Stimulated activated CD8-positive, alpha-beta memory T cell treated with anti-CD3 and anti-CD28 coated beads, Interleukin-4, amount 100 ng/mL, for 48 hours (primary cell): ENCODE results near the gene CLEC19A.

Experiments
- DNase-seq: peaks from one replicate; pipeline ENCODE4 v3.0.0-alpha.2; 2020

CLEC19A gene

DNA sequence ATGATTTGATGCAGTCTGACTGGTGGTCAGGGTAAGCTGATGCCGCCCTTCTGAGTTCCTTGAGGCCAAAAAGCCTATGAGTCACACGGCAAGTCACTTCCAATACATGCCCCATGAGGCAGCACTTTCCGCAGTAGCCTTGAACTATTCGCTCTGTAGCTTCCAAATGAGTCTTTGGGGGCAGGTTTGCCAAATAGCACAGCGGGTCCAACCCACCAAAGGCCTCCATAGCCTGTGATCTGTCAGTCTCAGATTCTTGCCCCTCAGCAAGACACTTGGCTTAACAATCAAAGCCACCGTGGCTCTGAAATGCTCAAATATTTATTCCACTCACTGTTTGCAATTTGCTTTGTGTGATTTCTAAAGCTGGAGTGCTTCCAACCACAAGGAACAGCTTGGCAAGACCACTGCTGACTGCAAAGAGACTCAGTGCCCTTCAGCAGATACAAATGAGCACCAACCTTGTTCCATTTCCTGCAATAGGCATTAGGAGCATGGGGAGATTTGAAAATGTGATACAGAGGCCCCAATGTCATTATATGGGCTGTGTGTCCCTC lies 45.4 kb downstream of the CLEC19A start:
- no peak for DNase-seq

GRCh38 chr16:19331794-19332193 lies 46.3 kb downstream of the CLEC19A start:
- no peak for DNase-seq

- no peak for DNase-seq
Measured at GRCh38 chr16:19338335-19338734, 52.8 kb downstream of the CLEC19A start.

GRCh38 chr16:19344224-19344801 lies 58.8 kb downstream of the CLEC19A start:
- no peak for DNase-seq

- no peak for DNase-seq
Measured at GRCh38 chr16:19344980-19345379, 59.4 kb downstream of the CLEC19A start.

DNA sequence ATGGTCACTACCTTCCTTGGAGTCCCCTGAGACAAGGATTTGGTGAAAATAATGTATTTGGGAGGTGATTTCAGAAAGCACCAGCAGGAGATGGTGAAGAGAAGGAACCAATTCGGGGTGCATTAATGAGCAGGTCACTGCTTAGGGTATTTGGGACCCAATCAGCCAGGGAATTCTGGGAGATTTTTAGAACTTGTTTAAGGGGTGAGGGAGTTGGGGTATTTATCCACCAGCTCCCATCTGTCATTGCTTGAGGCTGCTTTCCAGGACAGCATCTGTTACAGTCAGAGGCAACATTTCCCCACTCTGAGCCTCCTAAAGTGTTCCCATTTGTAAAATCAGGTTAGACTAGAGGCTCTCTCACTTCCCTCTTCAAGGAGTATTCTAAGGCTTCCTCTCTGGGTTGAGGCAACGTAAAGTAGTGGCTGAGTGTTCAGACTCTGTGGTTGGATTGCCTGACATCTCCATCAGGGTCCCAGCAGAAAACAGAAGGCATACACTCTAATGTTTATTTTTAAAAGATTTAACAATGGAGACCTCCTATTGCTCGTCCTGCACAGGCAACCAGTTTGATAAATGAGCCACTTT lies 60.9 kb downstream of the CLEC19A start:
- DNase-seq, result no peak

DNA sequence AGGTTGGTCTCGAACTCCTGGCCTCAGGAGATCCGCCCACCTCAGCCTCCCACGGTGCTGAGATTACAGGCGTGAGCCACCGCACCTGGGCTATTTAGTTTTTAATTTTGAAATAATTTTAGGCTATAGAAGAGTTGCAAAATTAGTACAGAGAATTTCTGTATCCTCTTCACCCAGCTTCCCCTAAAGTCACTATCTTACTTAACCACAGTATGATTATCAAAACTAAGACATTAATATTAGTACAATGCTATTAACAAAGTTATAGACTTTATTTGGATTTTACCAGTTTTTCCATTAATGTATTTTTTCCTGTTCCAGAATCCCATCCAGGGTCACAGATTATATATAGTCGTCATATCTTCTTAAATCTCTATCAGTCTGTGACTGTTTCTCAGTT lies 62.6 kb downstream of the CLEC19A start:
- no peak for DNase-seq

GRCh38 chr16:19348578-19349315 lies 63.2 kb downstream of the CLEC19A start:
- DNase-seq, result no peak

- DNase-seq, result no peak
Measured at GRCh38 chr16:19354371-19354770, 68.8 kb downstream of the CLEC19A start.

DNA sequence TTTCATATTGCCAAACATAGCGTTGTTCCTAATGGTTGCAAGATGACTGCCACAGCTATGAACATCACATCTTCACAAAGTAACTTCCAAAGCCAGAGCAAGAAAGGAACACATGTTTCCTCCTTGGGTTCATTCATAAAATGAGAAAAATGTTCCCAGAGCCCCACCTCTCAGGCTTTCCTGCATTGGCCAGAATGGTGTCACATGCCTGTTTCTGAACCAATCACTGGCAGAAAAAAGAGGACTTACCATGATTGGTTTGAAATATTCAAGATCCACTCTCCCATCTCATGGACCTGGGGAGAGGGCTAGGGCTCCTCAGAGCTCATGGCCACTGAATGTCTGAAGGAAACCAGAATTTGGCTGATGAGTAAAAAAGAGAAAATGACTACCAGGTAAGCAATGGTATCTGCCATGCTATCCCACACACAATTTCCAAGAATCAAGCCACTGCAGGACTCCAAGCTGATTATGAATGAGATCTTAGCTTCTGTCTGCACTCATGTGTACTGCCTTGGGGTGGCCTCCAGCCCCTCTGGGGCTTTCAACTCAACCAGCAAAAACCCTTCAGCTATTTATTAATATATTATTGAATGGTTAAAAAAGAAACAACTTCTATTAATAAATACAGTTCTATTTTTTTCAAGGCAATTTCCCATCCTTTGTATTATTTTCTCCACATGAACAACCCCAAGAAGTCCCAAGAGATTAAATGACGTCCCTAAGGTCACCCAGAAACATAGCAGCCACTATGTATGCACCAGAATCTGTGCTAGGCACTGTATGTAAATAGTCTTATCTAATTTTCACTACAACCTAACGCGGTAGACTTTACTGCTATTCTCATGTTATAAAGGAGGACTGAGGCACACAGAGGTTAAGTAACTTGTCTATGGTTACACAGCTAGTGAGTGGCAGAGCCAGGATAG lies 70.8 kb downstream of the CLEC19A start:
- DNase-seq, result no peak

DNA sequence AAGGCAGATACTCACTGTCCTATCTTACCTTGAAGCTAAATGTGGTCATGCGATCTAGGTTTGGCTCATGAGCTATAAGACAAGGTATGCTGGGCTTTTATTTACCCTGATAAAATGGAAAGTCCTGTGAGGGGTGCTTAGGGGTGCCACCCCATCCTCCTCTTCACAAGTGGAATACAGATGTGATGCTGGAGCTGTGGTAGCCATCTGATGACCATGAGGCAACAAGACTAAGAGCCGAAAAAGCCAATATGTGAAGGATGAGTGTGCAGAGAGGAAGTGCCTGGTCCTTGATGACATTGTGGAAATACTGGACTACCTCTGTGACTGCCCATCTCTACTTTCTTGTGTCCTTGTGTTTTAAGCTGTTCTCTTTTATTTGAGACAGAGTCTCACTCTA lies 74.0 kb downstream of the CLEC19A start:
- DNase-seq, result no peak
